PC-9 (cell line): Measurements from ENCODE around the gene TES.

Source experiments
- CTCF ChIP-seq: fragments of 200-600 bp; sonication (generic); conservative IDR thresholded peaks from 2 replicates; pipeline ENCODE4 v1.6.1; 2017; ENCODE audit warnings: mixed run types, antibody characterized with exemption, mild to moderate bottlenecking, moderate library complexity
- EZH2 ChIP-seq: fragments of 200-600 bp; sonication (generic); IDR thresholded peaks from 2 replicates; pipeline ENCODE4 v1.8.0; 2017; ENCODE audit warnings: antibody characterized with exemption, low read depth

GRCh38 chr7:116251675-116252074 is 41.3 kb downstream of the TES start:
- no peak for TF ChIP-seq CTCF
- TF ChIP-seq EZH2, result no peak
